HepG2 (cell line): Measurements from ENCODE around the gene FJX1. TPM values are rescaled to one million over a fixed set of nuclear protein-coding genes. Genes with fewer than 3 reads are reported as not detected.
A peak's percentile ranks its signal among the peaks of the same experiment; 100 is the strongest.

Experiments
- CBX2 ChIP-seq, 2 experiments: fragments of 200-600 bp in 1 of 2; sonication (generic); formaldehyde crosslinking in 1 of 2; IDR thresholded peaks; 2 replicates each; pipeline versions ENCODE4 v1.7.0 to v1.8.1; 2018 to 2022; ENCODE audit warnings: low read depth in 2 of 2, low read length in 1 of 2, mild to moderate bottlenecking in 1 of 2, missing genetic modification reagents in 1 of 2
- CHD2 ChIP-seq: IDR thresholded peaks from 2 replicates; pipeline ENCODE4 v1.6.1; 2011; ENCODE audit warnings: low read depth, low read length, improper control_type of control experiment
- DMAP1 ChIP-seq: IDR thresholded peaks from 2 replicates; pipeline ENCODE4 v1.6.1; 2016
- FOXJ3 ChIP-seq: sonication (generic); formaldehyde crosslinking; IDR thresholded peaks from 2 replicates; pipeline ENCODE4 v1.4.0; 2020; ENCODE audit warnings: missing genetic modification reagents, mild to moderate bottlenecking, borderline replicate concordance
- MAFF ChIP-seq: IDR thresholded peaks from 2 replicates; pipeline ENCODE4 v1.6.1; 2011; ENCODE audit warnings: low read depth, low read length, improper control_type of control experiment
- MTERF4 ChIP-seq: sonication (generic); formaldehyde crosslinking; IDR thresholded peaks from 2 replicates; pipeline ENCODE4 v1.8.0; 2023; ENCODE audit warnings: mild to moderate bottlenecking, missing genetic modification reagents
- NAIF1 ChIP-seq: sonication (generic); formaldehyde crosslinking; IDR thresholded peaks from 2 replicates; pipeline ENCODE4 v1.5.0; 2020; ENCODE audit warnings: mild to moderate bottlenecking, missing genetic modification reagents, borderline replicate concordance
- POGK ChIP-seq: sonication (generic); formaldehyde crosslinking; conservative IDR thresholded peaks from 2 replicates; pipeline ENCODE4 v1.8.0; 2022; ENCODE audit warnings: mild to moderate bottlenecking, moderate library complexity, missing genetic modification reagents
- ZBTB26 ChIP-seq: IDR thresholded peaks from 2 replicates; pipeline ENCODE4 v1.6.1; 2016; ENCODE audit warnings: missing compliant biosample characterization, missing genetic modification reagents, borderline replicate concordance
- ZBTB49 ChIP-seq: sonication (generic); formaldehyde crosslinking; IDR thresholded peaks from 2 replicates; pipeline ENCODE4 v1.4.0; 2020; ENCODE audit warnings: missing genetic modification reagents, borderline replicate concordance
- ZMYM2 ChIP-seq: sonication (generic); formaldehyde crosslinking; IDR thresholded peaks from 2 replicates; pipeline ENCODE4 v1.8.0; 2022; ENCODE audit warnings: mild to moderate bottlenecking, missing genetic modification reagents
- ZNF136 ChIP-seq: sonication (generic); formaldehyde crosslinking; IDR thresholded peaks from 2 replicates; pipeline ENCODE4 v1.8.1; 2022; ENCODE audit warnings: low read depth, mild to moderate bottlenecking, moderate library complexity, missing genetic modification reagents
- ZNF260 ChIP-seq: sonication (generic); formaldehyde crosslinking; IDR thresholded peaks from 2 replicates; pipeline ENCODE4 v1.4.0; 2020; ENCODE audit warnings: missing genetic modification reagents, low read depth, mild to moderate bottlenecking, borderline replicate concordance
- ZNF281 ChIP-seq: sonication (generic); formaldehyde crosslinking; IDR thresholded peaks from 2 replicates; pipeline ENCODE4 v1.4.0; 2020; ENCODE audit warnings: missing genetic modification reagents, borderline replicate concordance
- ZNF34 ChIP-seq: sonication (generic); formaldehyde crosslinking; IDR thresholded peaks from 2 replicates; pipeline ENCODE4 v1.4.0; 2020; ENCODE audit warnings: mild to moderate bottlenecking, missing genetic modification reagents, borderline replicate concordance
- ZNF614 ChIP-seq: IDR thresholded peaks from 2 replicates; pipeline ENCODE4 v1.6.1; 2018; ENCODE audit warnings: missing biosample characterization, missing genetic modification reagents, inconsistent platforms, borderline replicate concordance
- ZNF660 ChIP-seq: sonication (generic); formaldehyde crosslinking; IDR thresholded peaks from 2 replicates; pipeline ENCODE4 v1.5.1; 2020; ENCODE audit warnings: mild to moderate bottlenecking, low read depth, missing genetic modification reagents, borderline replicate concordance
- polyA plus RNA-seq, 8 experiments: library from polyadenylated mRNA; depleted of rRNA in 3 of 8; stranded (reverse) in 7 of 8; unstranded in 1 of 8; fragments of >200 nt; fragmentation: Illumina TruSeq in 4 of 8; extraction: Trizol in 4 of 8; gene quantifications; 2 replicates each; pipeline versions ENCODE4 v1.2.1 to v1.2.3, GENCODE V29; 2011 to 2016; ENCODE audit warnings: low read depth in 4 of 8, missing spikeins in 1 of 8, mixed read lengths in 1 of 8; ENCODE audit not compliant: insufficient read depth in 1 of 8
- total RNA-seq, 5 experiments: library from RNA; depleted of rRNA; stranded (reverse); fragments of >200 nt; fragmentation: Illumina TruSeq; extraction: Trizol; gene quantifications; 2 replicates each; pipeline ENCODE4 v1.2.3, GENCODE V29; 2016; ENCODE audit warnings: low read depth in 1 of 5

Gene FJX1
- total and polyA plus RNA-seq, 2 of the 13 experiments (the other 11 are each of a cell fraction or from before 2014, with no cell fraction given) = 0.40 to 0.82 TPM

GRCh38 chr11:35662649-35663407 is 44.6 kb downstream of the FJX1 start, which contains the start of gene TRIM44 (continued):
- peak; percentile 88 for TF ChIP-seq ZBTB26 (CRISPR knock-in tag)
- no peak; the same call in 1 of the 2 replicates for TF ChIP-seq CHD2
- TF ChIP-seq ZNF136 (CRISPR knock-in tag) = peak; percentile 60; the same call in 1 of the 2 replicates
- peak; percentile 70; the same call in 1 of the 2 replicates for TF ChIP-seq DMAP1 (CRISPR knock-in tag)
- TF ChIP-seq ZMYM2 (CRISPR knock-in tag) = peak; percentile 89
- no peak for TF ChIP-seq CBX2 (IDR thresholded peaks at IDR 0.05; ENCODE audit: low read depth, low read length)
- 0 out of 2 replicates have a peak, but pooled peaks have one; percentile 25 for TF ChIP-seq CBX2 (CRISPR knock-in tag; IDR thresholded peaks at IDR 0.05; ENCODE audit: low read depth)
- TF ChIP-seq NAIF1 (CRISPR knock-in tag) = peak; percentile 89; the same call in 1 of the 2 replicates
- no peak for TF ChIP-seq FOXJ3 (CRISPR knock-in tag)
- TF ChIP-seq POGK (CRISPR knock-in tag) = peak; percentile 97
- 0 out of 2 replicates have a peak, but pooled peaks have one; percentile 72 for TF ChIP-seq ZNF260 (CRISPR knock-in tag)
- TF ChIP-seq ZNF34 (CRISPR knock-in tag) = 0 out of 2 replicates have a peak, but pooled peaks have one; percentile 66
- peak; percentile 71; the same call in 1 of the 2 replicates for TF ChIP-seq ZBTB49
- peak; percentile 57; the same call in 1 of the 2 replicates for TF ChIP-seq ZNF614 (CRISPR knock-in tag)
- TF ChIP-seq ZNF660 (CRISPR knock-in tag) = peak; percentile 95; the same call in 1 of the 2 replicates
- peak; percentile 97 for TF ChIP-seq MTERF4 (CRISPR knock-in tag)
- no peak for TF ChIP-seq MAFF
- peak; percentile 73 for TF ChIP-seq ZNF281 (CRISPR knock-in tag)
